HCT116 (cell line): Measurements from ENCODE around the gene WDPCP. TPM values are rescaled to one million over a fixed set of nuclear protein-coding genes. Genes with fewer than 3 reads are reported as not detected.

Experiments used
- ATAC-seq: fragments of 200-7000 bp; cut with Tn5 transposase; 2 replicates; pipeline ENCODE4 v1.9.1; 2020; ENCODE audit warnings: mild to moderate bottlenecking, moderate library complexity
- BruUV-seq: library from RNA; stranded (reverse); fragments of 400-500 nt; replicated peaks from 2 replicates; lab custom pipeline; 2021; lab: Mats Ljungman, UMichigan
- CTCF ChIA-PET: fragments of 300-600 bp; sonication (Branson Sonifier 250); formaldehyde crosslinking; loops from one replicate; lab custom pipeline; 2021; ENCODE audit warnings: antibody characterized with exemption; lab: Charles Lee
- POLR2A ChIA-PET: fragments of 300-600, 350-600 bp; sonication (Branson Sonifier 250); formaldehyde crosslinking; loops from one replicate; lab custom pipeline; 2021; ENCODE audit warnings: antibody characterized with exemption; lab: Charles Lee
- RAD21 ChIA-PET, 2 experiments: fragments of 300-600 bp; sonication (Branson Sonifier 250); formaldehyde crosslinking; loops; one replicate each; lab custom pipeline; 2023; ENCODE audit warnings: low total read pairs in 2 of 2; ENCODE audit not compliant: uncharacterized antibody in 2 of 2, unreplicated experiment in 2 of 2, low non-redundant PET in 1 of 2; lab: Charles Lee
- DNase-seq: peaks from one replicate; pipeline ENCODE4 v3.0.0-alpha.2; 2010; ENCODE audit warnings: low read depth, low spot score
- H2AFZ ChIP-seq: fragments of 200-600 bp; shearing (Covaris generic), sonication (generic); 2 replicates; pipeline ENCODE4 v1.6.1; 2017; ENCODE audit warnings: low read depth, mixed run types, mixed read lengths, antibody characterized with exemption, low read length; ENCODE audit not compliant: poor library complexity, severe bottlenecking
- H3K27ac ChIP-seq: 2 replicates; pipeline ENCODE4 v1.5.1; 2012; ENCODE audit warnings: low read depth, low read length
- H3K27me3 ChIP-seq: fragments of 200-600 bp; sonication (generic); 2 replicates; pipeline ENCODE4 v1.6.1; 2016; ENCODE audit warnings: mixed run types, low read length, mixed read lengths; ENCODE audit not compliant: insufficient read depth
- H3K36me3 ChIP-seq, 2 experiments: fragments of 200-500 bp in 1 of 2; fragments of 200-600 bp in 1 of 2; sonication (Bioruptor generic) in 1 of 2; sonication (generic) in 1 of 2; 2 replicates each; pipeline versions ENCODE4 v1.5.1 to v1.6.1; 2014 to 2016; ENCODE audit warnings: low read length in 2 of 2, inconsistent platforms in 1 of 2, mixed read lengths in 1 of 2, mixed run types in 1 of 2; ENCODE audit not compliant: insufficient read depth in 2 of 2, control insufficient read depth in 1 of 2
- H3K4me1 ChIP-seq, 2 experiments: fragments of 200-600 bp in 1 of 2; sonication (generic) in 1 of 2; 2 replicates each; pipeline versions ENCODE4 v1.5.1 to v1.6.1; 2012 to 2017; ENCODE audit warnings: low read length in 2 of 2, inconsistent platforms in 1 of 2, mild to moderate bottlenecking in 1 of 2, mixed read lengths in 1 of 2, mixed run types in 1 of 2, moderate library complexity in 1 of 2; ENCODE audit not compliant: insufficient read depth in 2 of 2, control insufficient read depth in 1 of 2
- H3K4me2 ChIP-seq: fragments of 200-600 bp; sonication (generic); 2 replicates; pipeline ENCODE4 v1.6.1; 2017; ENCODE audit warnings: mixed run types, low read length, mixed read lengths
- H3K4me3 ChIP-seq, 2 experiments: fragments of 200-600 bp in 1 of 2; sonication (generic) in 1 of 2; replicated peaks in 1 of 2; 2 replicates each; pipeline ENCODE4 v1.5.1; 2011 to 2016; ENCODE audit warnings: low read length in 2 of 2, control low read depth in 1 of 2, low read depth in 1 of 2, mild to moderate bottlenecking in 1 of 2, mixed read lengths in 1 of 2, mixed run types in 1 of 2
- H3K79me2 ChIP-seq: fragments of 200-600 bp; sonication (generic); 2 replicates; pipeline ENCODE4 v1.6.1; 2017; ENCODE audit warnings: mild to moderate bottlenecking, mixed run types, low read length, moderate library complexity, mixed read lengths; ENCODE audit not compliant: insufficient read depth
- H3K9ac ChIP-seq: fragments of 200-600 bp; sonication (generic); 2 replicates; pipeline ENCODE4 v1.6.1; 2016; ENCODE audit warnings: low read length, mixed read lengths
- H3K9me2 ChIP-seq: fragments of 200-600 bp; sonication (generic), shearing (Covaris generic); 2 replicates; pipeline ENCODE4 v1.6.1; 2017; ENCODE audit warnings: mixed run types, mild to moderate bottlenecking, moderate library complexity; ENCODE audit not compliant: insufficient read depth
- H3K9me3 ChIP-seq, 2 experiments: fragments of 200-500 bp in 1 of 2; fragments of 200-600 bp in 1 of 2; sonication (Bioruptor generic) in 1 of 2; sonication (generic) in 1 of 2; 2 replicates each; pipeline ENCODE4 v1.6.1; 2014 to 2017; ENCODE audit warnings: low read length in 2 of 2, mixed read lengths in 2 of 2, inconsistent platforms in 1 of 2, low read depth in 1 of 2, mild to moderate bottlenecking in 1 of 2, mixed run types in 1 of 2, moderate library complexity in 1 of 2; ENCODE audit not compliant: control insufficient read depth in 1 of 2, insufficient read depth in 1 of 2
- H4K20me1 ChIP-seq: fragments of 200-600 bp; sonication (generic), shearing (Covaris generic); 2 replicates; pipeline ENCODE4 v1.6.1; 2017; ENCODE audit warnings: mixed run types, mild to moderate bottlenecking, moderate library complexity; ENCODE audit not compliant: insufficient read depth
- EZH2phosphoT487 ChIP-seq: fragments of 200-600 bp; IDR thresholded peaks from 2 replicates; pipeline ENCODE4 v1.6.1; 2018; ENCODE audit warnings: antibody characterized with exemption, borderline replicate concordance
- POLR2A ChIP-seq: IDR thresholded peaks from 2 replicates; pipeline ENCODE4 v1.7.0; 2011; ENCODE audit warnings: borderline replicate concordance; ENCODE audit not compliant: insufficient read depth, insufficient read length; ENCODE audit errors: extremely low read depth
- RAD21 ChIP-seq: IDR thresholded peaks from 2 replicates; pipeline ENCODE4 v1.6.1; 2012; ENCODE audit warnings: low read depth, mild to moderate bottlenecking
- SP1 ChIP-seq: IDR thresholded peaks from 2 replicates; pipeline ENCODE4 v1.6.1; 2012; ENCODE audit warnings: low read depth
- TCF7L2 ChIP-seq: IDR thresholded peaks from 2 replicates; pipeline ENCODE4 v1.7.0; 2011; ENCODE audit warnings: borderline replicate concordance, inconsistent platforms; ENCODE audit not compliant: insufficient read depth, insufficient read length; ENCODE audit errors: extremely low read depth
- YY1 ChIP-seq: IDR thresholded peaks from 2 replicates; pipeline ENCODE4 v1.6.1; 2011; ENCODE audit warnings: low read length, low read depth, moderate library complexity, mild to moderate bottlenecking; ENCODE audit not compliant: insufficient replicate concordance; ENCODE audit errors: extremely low read depth
- intact Hi-C: fragments of 100-400 bp; cut with micrococcal nuclease; formaldehyde crosslinking; loops from 2 replicates; pipeline ENCODE4 v1.10.0; 2022
- total RNA-seq: library from RNA; stranded (reverse); gene quantifications from one replicate; pipeline ENCODE4 v1.2.1, GENCODE V29; 2021; ENCODE audit not compliant: unreplicated experiment

Gene WDPCP
- total RNA-seq, 1 experiment from 2014 or later: 4.1 TPM

- BruUV-seq: no TSS peak
- Histone ChIP-seq H3K4me2 (no peak overlapping the region), H3K9me2 (no peaks in the 10 kb centered on the region), H3K36me3 (no peaks in the 10 kb centered on the region), H4K20me1 (no peaks in the 10 kb centered on the region), H3K4me3 (no peak overlapping the region), H3K9ac (no peak overlapping the region), H3K27ac (no peak overlapping the region), H3K79me2 (no peaks in the 10 kb centered on the region), H3K9me3 (no peaks in the 10 kb centered on the region), H3K27me3 (no peaks in the 10 kb centered on the region), H2AFZ (no peak overlapping the region), H3K4me1 (no peaks in the 10 kb centered on the region)
- RAD21 ChIA-PET: no interaction called here
- CTCF ChIA-PET: interaction anchor here (1.1 kb wide), 1 partner anchor 29 kb away, joined by 3 read pairs; no protein-coding TSS in a partner anchor
- intact Hi-C loops: no loop called here
- no peak for TF ChIP-seq POLR2A
- TF ChIP-seq EZH2phosphoT487: no peak
- no peak for TF ChIP-seq TCF7L2
- TF ChIP-seq SP1: no peak
- TF ChIP-seq RAD21: no peak
- ATAC-seq (no peak), DNase-seq (no peak)
- POLR2A ChIA-PET: no interaction called here
These were observed 74.0 kb downstream of the WDPCP start for GRCh38 chr2:63514237-63514716.

- Histone ChIP-seq H3K4me3 (no peak overlapping the region), H3K36me3 (no peaks in the 10 kb centered on the region), H3K4me1 (no peaks in the 10 kb centered on the region), H2AFZ (no peak overlapping the region), H3K4me2 (no peak overlapping the region), H3K9me3 (no peaks in the 10 kb centered on the region), H3K27me3 (no peaks in the 10 kb centered on the region), H3K9me2 (no peaks in the 10 kb centered on the region), H4K20me1 (no peaks in the 10 kb centered on the region), H3K79me2 (no peaks in the 10 kb centered on the region), H3K27ac (no peak overlapping the region), H3K9ac (no peak overlapping the region)
- no TSS peak for BruUV-seq
- no peak for DNase-seq
- intact Hi-C loops: no loop called here
- ChIA-PET POLR2A (no interaction called here), RAD21 (no interaction called here), CTCF (no interaction called here)
- no peak for TF ChIP-seq YY1
- ATAC-seq: no peak
These were observed 82.0 kb downstream of the WDPCP start for GRCh38 chr2:63506320-63506719.
